Measurements from ENCODE around the gene ZNF622. TPM values are rescaled to one million over a fixed set of nuclear protein-coding genes. Genes with fewer than 3 reads are reported as not detected.

Gene ZNF622
- total and polyA plus RNA-seq, 10 of the 15 experiments (the other 5 are each of a cell fraction or from before 2014, with no cell fraction given), result 9.0 to 60.3 (median 31.0) TPM

DNA sequence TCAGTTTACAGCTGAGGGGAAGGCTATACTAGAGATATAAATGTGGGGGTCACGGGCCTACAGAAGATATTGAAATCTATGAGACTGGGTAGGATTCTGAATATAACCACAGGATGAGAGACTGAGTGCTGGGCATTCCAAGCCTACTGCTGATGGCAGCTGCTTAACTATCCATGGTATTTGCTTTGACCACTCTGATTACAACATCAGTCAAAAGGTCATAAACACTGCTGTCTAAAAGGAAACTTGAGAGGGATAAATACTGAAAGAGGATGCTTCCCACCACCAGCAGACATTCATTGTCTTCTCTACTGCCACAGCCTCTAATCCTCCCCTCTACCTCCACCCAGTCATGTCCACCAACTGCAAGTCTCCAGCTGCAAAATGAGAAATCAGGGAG is 3.8 kb downstream of the ZNF622 start (continued):
- TF ChIP-seq, protein P1, sequence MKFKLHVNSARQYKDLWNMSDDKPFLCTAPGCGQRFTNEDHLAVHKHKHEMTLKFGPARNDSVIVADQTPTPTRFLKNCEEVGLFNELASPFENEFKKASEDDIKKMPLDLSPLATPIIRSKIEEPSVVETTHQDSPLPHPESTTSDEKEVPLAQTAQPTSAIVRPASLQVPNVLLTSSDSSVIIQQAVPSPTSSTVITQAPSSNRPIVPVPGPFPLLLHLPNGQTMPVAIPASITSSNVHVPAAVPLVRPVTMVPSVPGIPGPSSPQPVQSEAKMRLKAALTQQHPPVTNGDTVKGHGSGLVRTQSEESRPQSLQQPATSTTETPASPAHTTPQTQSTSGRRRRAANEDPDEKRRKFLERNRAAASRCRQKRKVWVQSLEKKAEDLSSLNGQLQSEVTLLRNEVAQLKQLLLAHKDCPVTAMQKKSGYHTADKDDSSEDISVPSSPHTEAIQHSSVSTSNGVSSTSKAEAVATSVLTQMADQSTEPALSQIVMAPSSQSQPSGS (IDR thresholded peaks at IDR 0.05; ENCODE audit: low read length), result no peak

DNA sequence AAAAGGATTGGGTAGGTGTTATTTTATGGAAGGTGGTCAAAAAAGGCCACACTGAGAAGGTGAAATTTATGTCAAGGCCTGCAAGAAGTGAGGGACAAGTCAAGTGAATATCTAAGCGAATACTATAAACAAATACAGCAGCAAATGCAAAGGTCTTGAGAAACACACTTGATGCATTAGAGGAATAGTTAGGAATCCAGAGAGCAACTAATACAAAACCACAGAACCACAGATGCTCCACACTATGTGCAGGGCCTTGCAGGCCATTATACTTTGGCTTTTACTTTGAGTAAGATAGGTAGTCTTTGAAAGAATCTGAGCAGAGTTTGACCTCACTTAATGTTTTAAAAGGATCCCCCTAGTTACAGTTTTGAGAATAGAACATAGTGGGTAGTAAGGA is 4.6 kb downstream of the ZNF622 start:
- WGBS (ENCODE audit: insufficient coverage, insufficient replicate concordance, low lambda C conversion rate, missing lambda C conversion rate), result 100% methylated on average over 1 of the region's 1 CpG
- Histone ChIP-seq H3K27ac (ENCODE audit: control insufficient read depth, insufficient read depth) (no peak overlapping the region), H3K4me1 (ENCODE audit: control insufficient read depth, insufficient read depth, low read length) (peaks cover 15% of the 10 kb centered on the region), H3K36me3 (ENCODE audit: control insufficient read depth in 2 of 2, insufficient read depth in 2 of 2, low read length in 1 of 2) (peaks cover 5 to 40% of the 10 kb centered on the region in 2 experiments), H3K27me3 (replicated peaks in 1 of 2; ENCODE audit: control insufficient read depth in 2 of 2, insufficient read depth in 2 of 2, low read length in 1 of 2) (no peaks in the 10 kb centered on the region), H3K9me3 (replicated peaks; ENCODE audit: control insufficient read depth, insufficient read depth, low read length) (no peaks in the 10 kb centered on the region; the same call in 2 of the 3 replicates), H4K20me1 (ENCODE audit: control insufficient read depth, insufficient read depth) (no peaks in the 10 kb centered on the region; the same call in none of the 2 replicates), H3K9ac (ENCODE audit: control insufficient read depth, insufficient read depth, low read length) (no peak overlapping the region), H3K4me2 (ENCODE audit: control insufficient read depth, insufficient read depth) (no peak overlapping the region), H3K4me3 (peak overlapping the region; percentile 5), H3K79me2 (ENCODE audit: control insufficient read depth, insufficient read depth, low read length) (peaks cover 42% of the 10 kb centered on the region), H2AFZ (ENCODE audit: control insufficient read depth, low read depth, low read length) (no peak overlapping the region)
- no peak for ATAC-seq
- TF ChIP-seq, protein P2, sequence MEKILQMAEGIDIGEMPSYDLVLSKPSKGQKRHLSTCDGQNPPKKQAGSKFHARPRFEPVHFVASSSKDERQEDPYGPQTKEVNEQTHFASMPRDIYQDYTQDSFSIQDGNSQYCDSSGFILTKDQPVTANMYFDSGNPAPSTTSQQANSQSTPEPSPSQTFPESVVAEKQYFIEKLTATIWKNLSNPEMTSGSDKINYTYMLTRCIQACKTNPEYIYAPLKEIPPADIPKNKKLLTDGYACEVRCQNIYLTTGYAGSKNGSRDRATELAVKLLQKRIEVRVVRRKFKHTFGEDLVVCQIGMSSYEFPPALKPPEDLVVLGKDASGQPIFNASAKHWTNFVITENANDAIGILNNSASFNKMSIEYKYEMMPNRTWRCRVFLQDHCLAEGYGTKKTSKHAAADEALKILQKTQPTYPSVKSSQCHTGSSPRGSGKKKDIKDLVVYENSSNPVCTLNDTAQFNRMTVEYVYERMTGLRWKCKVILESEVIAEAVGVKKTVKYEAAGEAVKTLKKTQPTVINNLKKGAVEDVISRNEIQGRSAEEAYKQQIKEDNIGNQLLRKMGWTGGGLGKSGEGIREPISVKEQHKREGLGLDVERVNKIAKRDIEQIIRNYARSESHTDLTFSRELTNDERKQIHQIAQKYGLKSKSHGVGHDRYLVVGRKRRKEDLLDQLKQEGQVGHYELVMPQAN (conservative IDR thresholded peaks at IDR 0.05), result no peak
- TF ChIP-seq, protein P3, sequence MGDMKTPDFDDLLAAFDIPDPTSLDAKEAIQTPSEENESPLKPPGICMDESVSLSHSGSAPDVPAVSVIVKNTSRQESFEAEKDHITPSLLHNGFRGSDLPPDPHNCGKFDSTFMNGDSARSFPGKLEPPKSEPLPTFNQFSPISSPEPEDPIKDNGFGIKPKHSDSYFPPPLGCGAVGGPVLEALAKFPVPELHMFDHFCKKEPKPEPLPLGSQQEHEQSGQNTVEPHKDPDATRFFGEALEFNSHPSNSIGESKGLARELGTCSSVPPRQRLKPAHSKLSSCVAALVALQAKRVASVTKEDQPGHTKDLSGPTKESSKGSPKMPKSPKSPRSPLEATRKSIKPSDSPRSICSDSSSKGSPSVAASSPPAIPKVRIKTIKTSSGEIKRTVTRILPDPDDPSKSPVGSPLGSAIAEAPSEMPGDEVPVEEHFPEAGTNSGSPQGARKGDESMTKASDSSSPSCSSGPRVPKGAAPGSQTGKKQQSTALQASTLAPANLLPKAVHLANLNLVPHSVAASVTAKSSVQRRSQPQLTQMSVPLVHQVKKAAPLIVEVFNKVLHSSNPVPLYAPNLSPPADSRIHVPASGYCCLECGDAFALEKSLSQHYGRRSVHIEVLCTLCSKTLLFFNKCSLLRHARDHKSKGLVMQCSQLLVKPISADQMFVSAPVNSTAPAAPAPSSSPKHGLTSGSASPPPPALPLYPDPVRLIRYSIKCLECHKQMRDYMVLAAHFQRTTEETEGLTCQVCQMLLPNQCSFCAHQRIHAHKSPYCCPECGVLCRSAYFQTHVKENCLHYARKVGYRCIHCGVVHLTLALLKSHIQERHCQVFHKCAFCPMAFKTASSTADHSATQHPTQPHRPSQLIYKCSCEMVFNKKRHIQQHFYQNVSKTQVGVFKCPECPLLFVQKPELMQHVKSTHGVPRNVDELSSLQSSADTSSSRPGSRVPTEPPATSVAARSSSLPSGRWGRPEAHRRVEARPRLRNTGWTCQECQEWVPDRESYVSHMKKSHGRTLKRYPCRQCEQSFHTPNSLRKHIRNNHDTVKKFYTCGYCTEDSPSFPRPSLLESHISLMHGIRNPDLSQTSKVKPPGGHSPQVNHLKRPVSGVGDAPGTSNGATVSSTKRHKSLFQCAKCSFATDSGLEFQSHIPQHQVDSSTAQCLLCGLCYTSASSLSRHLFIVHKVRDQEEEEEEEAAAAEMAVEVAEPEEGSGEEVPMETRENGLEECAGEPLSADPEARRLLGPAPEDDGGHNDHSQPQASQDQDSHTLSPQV (IDR thresholded peaks at IDR 0.05), result no peak
- TF ChIP-seq, protein P4, sequence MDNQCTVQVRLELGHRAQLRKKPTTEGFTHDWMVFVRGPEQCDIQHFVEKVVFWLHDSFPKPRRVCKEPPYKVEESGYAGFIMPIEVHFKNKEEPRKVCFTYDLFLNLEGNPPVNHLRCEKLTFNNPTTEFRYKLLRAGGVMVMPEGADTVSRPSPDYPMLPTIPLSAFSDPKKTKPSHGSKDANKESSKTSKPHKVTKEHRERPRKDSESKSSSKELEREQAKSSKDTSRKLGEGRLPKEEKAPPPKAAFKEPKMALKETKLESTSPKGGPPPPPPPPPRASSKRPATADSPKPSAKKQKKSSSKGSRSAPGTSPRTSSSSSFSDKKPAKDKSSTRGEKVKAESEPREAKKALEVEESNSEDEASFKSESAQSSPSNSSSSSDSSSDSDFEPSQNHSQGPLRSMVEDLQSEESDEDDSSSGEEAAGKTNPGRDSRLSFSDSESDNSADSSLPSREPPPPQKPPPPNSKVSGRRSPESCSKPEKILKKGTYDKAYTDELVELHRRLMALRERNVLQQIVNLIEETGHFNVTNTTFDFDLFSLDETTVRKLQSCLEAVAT (IDR thresholded peaks at IDR 0.05), result no peak
- TF ChIP-seq HCFC1 (IDR thresholded peaks at IDR 0.05; ENCODE audit: low read length) (no peak), RCOR1 (conservative IDR thresholded peaks at IDR 0.05; ENCODE audit: low read depth, low read length) (no peak), EP300 (IDR thresholded peaks at IDR 0.05; ENCODE audit: borderline replicate concordance in 1 of 2, control insufficient read depth in 1 of 2, low read depth in 2 of 2, low read length in 2 of 2) (no peak), SREBF1 (IDR thresholded peaks at IDR 0.05; ENCODE audit: low read length) (no peak), CHD2 (IDR thresholded peaks at IDR 0.05; ENCODE audit: borderline replicate concordance, low read depth, low read length) (no peak), MTA2 (IDR thresholded peaks at IDR 0.05; ENCODE audit: low read depth) (no peak), PAX5 (IDR thresholded peaks at IDR 0.05; ENCODE audit: borderline replicate concordance, low read depth, low read length) (no peak), KDM1A (IDR thresholded peaks at IDR 0.05; ENCODE audit: borderline replicate concordance) (no peak), MEF2A (IDR thresholded peaks at IDR 0.05; ENCODE audit: insufficient read depth, low read depth, low read length) (no peak)
- intact Hi-C loops (cut with micrococcal nuclease; ENCODE audit: unreplicated experiment) (no loop called here), in situ Hi-C loops (cut with MboI) (loop anchor here (25.0 kb wide), 1 partner anchor 1749 kb away; no protein-coding TSS in a partner anchor)
- SMC1A ChIA-PET (ENCODE audit: uncharacterized antibody, unreplicated experiment), result interaction anchor here (1.2 kb wide), 1 partner anchor 11 kb away, joined by 7 read pairs; no protein-coding TSS in a partner anchor
- DNase-seq (ENCODE audit: low read depth, low spot score), result no peak
- RAD21 ChIA-PET (ENCODE audit: unreplicated experiment), result no interaction called here
- FAIRE-seq, result no peak
- BruUV-seq (replicated peaks), result no TSS peak
- POLR2A ChIA-PET, result no interaction called here
- CTCF ChIA-PET, result interaction anchor here (1.4 to 1.6 kb wide), 2 partner anchors 16 to 300 kb away, joined by 3 read pairs; no protein-coding TSS in a partner anchor

Data from GM12878 (cell line).